ENCODE measurements around the gene ST6GALNAC6.
"Not testable (repeated sequence)": the region's sequence is repeated elsewhere in the genome, so short reads cannot be mapped to it uniquely, and the experiment has no call there.

The ST6GALNAC6 gene

GRCh38 chr9:127853312-127854183 lies 45.9 kb downstream of the ST6GALNAC6 start:
- DNase-seq: no peak

GRCh38 chr9:127852829-127853228 lies 46.6 kb downstream of the ST6GALNAC6 start:
- DNase-seq: no peak

GRCh38 chr9:127850286-127850830 lies 49.0 kb downstream of the ST6GALNAC6 start:
- no peak for DNase-seq

GRCh38 chr9:127848756-127849504 lies 50.5 kb downstream of the ST6GALNAC6 start:
- no peak for DNase-seq

- no peak for DNase-seq
Measured at GRCh38 chr9:127847833-127848755, 51.3 kb downstream of the ST6GALNAC6 start.

GRCh38 chr9:127847178-127847510 lies 52.3 kb downstream of the ST6GALNAC6 start:
- no peak for DNase-seq

GRCh38 chr9:127846443-127847177 lies 52.8 kb downstream of the ST6GALNAC6 start:
- no peak for DNase-seq

- DNase-seq: not testable (repeated sequence)
Measured at GRCh38 chr9:127845619-127846018, 53.8 kb downstream of the ST6GALNAC6 start.

- DNase-seq: no peak
Measured at GRCh38 chr9:127844821-127845359, 54.5 kb downstream of the ST6GALNAC6 start.

- no peak for DNase-seq
Measured at GRCh38 chr9:127841087-127841835, 58.1 kb downstream of the ST6GALNAC6 start.

- no peak for DNase-seq
Measured at GRCh38 chr9:127838375-127839078, 60.9 kb downstream of the ST6GALNAC6 start.

GRCh38 chr9:127837346-127837745 lies 62.1 kb downstream of the ST6GALNAC6 start:
- DNase-seq: no peak

GRCh38 chr9:127836561-127836960 lies 62.8 kb downstream of the ST6GALNAC6 start:
- DNase-seq: not testable (repeated sequence)

- no peak for DNase-seq
Measured at GRCh38 chr9:127835991-127836516, 63.3 kb downstream of the ST6GALNAC6 start.

Data from effector CD4-positive, alpha-beta T cell (primary cell).